Measurements from ENCODE around the gene SOX8.

Gene SOX8

DNA sequence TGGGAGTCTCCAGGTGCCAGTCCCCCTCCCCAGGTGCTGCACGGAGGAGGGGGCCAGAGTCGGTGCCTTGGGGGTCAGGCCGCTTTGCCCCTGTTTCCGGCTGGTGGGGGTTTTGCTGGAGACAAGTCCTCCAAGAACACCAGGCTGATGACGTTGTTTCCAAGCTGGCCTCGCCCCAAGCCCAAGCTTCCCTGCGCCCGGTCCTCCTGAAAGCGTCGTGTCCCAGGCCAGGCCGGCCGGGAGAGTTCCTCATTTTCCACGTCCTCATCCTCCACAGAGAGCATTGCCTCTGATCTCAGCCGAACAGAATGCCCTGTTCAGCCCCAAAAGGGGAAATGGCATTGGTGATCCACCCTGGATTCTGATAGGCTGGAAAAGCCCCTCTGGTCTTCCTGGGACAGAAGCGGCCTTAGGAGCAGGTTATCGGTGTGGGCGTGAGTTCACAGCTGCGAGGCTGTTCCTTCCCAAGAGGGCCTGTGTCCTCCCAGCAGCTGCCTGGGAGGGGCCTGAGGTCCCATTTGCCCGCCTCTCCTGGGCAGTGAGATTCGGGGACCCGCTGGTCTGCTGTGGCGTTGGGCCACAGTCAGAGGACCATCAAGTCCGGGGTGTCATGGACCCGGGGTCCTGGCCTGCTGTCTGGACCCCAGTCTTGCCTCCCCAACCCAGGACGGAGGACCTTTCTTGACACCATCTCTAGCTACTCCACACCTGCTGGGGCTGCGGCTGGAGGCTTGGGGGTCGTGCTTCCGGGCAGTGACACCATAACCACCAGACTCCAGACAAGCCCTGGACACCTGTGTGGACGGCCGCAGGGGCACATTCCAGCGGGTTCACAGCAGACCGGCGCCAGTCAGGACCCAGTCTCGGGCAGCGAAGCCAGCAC is 7.1 kb downstream of the SOX8 start:
- DNase-seq, result no peak

- DNase-seq, result no peak
Observed at GRCh38 chr16:989354-989814, 7.8 kb downstream of the SOX8 start.

DNA sequence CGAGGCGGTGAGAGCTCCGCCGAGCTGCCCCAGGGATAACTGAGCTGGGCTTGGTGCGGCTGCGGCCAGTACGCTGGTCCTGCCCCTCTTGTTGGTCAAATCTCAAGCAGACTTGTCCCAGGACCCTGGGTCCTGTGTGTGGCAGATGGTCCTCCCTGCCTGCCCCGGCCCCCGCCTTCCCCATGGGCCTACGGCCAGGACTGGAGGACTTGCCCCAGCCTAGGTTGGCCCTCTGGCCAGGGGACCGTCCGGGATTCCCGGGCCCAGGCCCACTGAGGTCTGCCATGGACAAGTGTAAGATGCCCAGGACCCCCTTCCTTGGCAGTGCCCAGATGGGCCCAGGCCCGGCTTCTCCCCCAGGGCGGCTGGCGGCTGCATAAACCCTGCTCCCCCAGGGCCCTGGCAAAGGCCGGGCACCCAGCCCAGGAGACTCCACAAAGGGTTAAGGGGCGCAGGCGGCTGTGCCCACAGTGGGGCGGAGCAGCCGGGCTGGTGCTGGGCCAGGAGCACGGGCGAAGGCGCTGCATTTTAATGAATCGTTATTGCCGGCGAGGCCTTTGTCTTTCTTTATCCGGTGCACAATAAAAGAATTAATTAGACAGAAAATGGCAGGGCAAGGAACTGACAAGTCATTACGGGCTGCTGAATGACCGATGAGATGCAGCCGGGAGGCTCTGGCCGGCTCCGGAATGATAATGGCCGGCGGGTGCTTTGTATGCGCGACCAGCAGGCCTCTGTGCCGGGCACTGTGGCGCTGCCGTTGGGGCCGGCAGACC is 9.1 kb downstream of the SOX8 start:
- DNase-seq, result no peak

DNA sequence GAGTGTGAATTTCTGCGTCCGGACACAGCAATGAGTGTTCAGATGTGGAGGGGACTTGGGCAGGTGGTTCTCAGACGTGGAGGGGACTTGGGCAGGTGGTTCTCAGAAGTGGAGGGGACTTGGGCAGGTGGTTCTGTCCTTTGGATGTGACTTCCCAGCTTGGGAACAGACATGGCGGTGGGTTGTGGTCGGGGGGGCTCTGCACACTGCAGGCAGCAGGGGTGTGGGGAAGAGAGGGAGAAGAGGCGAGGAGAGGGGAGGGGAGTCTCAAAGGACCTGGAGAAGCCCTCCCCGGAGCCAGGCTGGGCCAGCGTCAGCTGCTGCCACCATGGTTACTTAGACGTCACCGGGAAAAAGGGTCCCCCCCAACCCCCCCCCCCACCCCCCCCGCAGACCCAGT is 9.8 kb downstream of the SOX8 start:
- no peak for DNase-seq

GRCh38 chr16:991773-992172 is 10.2 kb downstream of the SOX8 start:
- DNase-seq, result no peak

DNA sequence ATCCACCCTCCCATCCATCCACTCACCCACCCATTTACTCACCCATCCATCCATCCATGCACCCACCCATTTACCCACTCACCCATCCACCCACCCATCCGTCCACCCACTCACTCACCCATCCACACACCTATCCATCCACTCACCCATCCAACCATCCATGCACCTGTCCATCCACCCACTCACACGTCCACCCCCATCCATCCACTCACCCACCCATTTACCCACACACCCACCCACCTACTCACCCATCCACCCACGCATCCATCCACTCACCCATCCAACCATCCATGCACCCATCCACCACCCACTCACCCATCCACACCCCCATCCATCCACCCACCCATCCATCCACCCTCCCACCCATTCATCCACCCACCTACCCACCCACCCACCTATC is 12.2 kb downstream of the SOX8 start:
- DNase-seq, result no peak

DNA sequence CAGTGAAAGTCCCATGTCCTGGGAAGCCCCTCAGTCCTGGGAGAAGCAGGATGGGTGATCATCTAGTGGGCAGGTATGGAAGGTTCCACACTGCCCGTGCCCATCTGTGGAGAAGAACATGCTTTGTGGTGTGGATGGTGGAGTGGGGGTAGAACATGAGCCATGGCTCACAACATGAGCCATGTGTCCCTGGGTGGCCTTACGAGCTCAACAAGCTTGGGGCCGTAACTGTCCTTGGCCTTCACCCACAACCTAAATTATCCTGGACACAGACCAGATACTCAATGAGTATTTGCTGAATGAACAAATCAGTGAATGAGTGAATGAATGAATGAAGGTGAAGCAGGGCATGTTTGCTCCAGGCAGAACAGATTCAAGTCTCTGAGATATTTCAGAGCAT is 13.5 kb downstream of the SOX8 start:
- DNase-seq, result no peak

DNA sequence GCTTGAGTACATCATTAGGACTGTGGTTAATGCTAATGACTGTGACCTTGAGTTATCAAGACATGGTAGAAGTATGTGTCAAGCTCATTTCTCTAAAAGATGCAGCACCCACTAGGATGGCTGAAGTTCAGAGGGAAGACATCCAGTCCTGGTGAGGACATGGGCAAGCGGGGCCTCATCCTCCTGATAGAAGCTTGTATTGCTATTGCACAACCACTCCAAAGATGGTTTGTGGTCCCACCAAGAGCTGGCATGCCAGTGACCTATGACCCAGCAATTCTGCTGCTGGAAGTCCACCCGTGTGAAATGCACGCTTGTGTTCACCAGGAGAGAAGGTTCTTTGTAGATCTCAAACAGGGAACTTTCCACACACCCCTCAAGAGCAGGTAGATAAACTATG is 14.2 kb downstream of the SOX8 start:
- no peak for DNase-seq

- no peak for DNase-seq
Observed at GRCh38 chr16:996681-997080, 15.1 kb downstream of the SOX8 start.

- DNase-seq, result no peak
Observed at GRCh38 chr16:997440-998051, 16.0 kb downstream of the SOX8 start.

DNA sequence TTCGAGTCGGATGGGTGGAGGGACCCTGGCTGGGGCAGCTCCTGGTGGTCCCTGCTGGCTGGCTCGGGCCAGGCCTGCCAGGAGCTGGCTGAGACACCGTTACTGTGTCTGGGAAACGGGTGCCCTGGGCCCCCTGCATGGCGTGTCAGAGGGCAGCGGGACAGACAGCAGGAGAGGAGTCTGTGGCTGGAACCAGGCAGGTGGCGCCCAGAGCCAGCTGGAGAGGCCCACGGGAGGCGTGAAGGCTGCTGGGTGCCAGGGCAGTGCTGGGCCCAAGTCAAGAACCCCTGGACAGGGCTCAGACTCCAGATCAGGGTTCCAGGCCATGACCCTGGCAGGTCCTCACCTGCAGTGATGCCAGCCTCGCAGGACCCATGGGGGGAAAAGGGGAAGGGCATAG is 16.6 kb downstream of the SOX8 start:
- no peak for DNase-seq

DNA sequence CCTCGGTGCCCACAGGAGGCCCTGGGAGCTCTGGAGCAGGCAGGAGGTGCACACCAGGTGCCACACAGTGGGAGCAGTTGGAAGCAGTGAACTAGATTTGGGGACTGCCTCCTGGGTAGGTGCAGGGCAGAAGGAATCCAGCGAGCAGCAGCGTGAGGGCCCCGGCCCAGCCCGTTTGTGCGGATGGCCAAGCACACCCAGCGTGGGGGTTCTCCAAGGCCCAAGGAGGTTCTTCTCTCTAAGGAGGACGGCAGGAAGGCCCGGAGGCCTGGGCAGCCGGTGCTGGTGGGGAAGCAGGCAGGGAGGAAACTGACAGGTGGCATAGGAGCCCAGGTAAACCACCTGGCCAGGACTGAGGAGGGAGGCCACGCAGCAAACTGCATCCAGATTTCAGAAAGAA is 17.0 kb downstream of the SOX8 start:
- DNase-seq, result no peak

DNA sequence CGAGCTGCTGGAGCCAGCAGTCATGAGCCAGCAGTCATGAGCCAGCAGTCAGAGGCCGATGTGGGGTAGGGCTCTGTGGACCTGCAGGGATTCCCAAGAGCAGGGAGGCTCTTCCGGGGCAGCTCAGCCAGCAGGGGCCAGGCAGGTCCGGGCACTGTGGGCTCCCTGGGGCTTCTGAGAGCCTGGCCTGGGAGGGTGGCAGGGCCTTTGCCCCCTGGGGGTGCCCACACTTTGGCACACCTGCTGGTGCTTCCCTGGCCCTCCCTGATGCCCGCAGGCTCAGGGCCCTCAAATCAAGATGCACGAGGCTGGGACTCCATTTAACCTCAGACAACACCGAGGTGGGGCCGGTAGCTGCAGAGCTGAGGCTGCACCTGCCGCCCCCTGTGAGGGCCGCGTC is 18.1 kb downstream of the SOX8 start:
- DNase-seq, result no peak

DNA sequence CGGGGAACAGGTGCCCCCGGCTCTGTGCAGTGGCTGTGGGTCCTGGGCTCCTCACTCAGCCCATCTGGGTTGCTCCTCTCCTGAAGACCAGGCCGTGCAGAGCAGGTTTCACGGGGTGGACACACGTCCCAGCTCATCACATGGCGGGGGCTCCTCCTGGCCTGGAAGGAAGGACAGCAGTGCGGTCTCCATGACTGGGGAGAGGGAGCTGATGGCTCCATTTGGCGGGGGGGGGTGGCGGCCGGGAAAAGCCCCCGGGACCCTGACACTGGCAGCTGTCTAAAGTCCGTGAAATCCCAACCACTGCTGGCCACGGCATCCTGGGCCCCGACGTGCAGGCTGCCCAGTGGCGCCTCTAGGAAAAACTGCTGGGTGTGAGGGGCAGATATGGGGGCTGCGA is 19.0 kb downstream of the SOX8 start:
- DNase-seq, result no peak

DNA sequence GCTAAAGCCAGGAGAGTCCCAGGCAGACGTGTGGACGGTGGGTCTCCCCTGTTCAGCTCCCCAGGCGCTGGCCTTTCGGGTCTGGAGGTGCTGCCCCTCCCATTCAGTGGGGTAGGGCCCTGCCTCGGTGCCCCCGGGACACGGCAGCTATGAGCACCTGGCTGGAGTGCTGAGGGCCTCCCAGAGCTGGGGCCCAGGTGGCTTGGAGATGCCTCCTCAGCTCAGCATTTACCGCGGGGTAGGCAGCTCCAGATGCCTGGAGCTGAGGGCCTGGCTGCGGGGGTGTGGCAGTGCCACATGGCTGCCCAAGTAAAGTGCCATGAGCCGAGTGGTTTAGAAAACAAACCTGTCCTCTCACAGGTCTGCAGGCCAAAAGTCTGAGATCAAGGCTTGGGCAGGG is 19.5 kb downstream of the SOX8 start:
- DNase-seq, result no peak

DNA sequence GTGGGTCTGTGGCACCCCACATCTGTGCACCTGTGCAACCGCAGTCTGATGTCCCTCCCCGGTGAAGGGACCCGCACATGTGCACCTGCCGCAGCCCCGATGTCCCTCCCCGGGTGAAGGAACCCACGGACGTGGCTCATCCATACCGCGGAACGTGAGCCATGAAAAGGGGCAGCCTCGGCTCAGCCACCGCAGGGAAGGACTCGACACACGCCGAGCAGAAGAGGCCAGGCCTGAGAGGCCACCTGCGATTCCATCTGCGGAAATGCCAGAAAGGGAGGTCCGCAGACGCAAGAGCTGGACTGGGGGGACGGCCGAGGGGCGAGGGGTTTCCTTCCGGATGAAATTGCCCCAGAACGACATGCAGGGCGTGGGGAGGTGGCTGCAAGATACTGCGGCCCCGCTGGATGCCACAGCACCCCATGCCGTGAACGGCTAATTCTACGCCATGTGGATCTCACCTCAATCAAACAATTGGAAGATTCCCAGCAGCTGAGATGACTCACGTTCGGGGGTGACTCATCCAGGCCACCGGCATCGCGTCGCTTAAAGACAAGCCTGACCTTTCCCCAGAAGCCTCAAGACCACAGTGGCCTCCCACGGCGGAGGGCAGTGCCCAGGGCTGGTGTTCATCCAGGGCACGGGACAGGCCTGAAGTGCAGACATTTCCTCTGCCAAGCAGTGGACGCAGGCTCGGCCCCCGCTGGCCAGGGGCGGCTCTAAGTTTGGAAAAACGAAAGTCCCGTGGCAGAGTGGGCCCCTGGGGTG is 21.0 kb downstream of the SOX8 start:
- DNase-seq, result peak; percentile 66

DNA sequence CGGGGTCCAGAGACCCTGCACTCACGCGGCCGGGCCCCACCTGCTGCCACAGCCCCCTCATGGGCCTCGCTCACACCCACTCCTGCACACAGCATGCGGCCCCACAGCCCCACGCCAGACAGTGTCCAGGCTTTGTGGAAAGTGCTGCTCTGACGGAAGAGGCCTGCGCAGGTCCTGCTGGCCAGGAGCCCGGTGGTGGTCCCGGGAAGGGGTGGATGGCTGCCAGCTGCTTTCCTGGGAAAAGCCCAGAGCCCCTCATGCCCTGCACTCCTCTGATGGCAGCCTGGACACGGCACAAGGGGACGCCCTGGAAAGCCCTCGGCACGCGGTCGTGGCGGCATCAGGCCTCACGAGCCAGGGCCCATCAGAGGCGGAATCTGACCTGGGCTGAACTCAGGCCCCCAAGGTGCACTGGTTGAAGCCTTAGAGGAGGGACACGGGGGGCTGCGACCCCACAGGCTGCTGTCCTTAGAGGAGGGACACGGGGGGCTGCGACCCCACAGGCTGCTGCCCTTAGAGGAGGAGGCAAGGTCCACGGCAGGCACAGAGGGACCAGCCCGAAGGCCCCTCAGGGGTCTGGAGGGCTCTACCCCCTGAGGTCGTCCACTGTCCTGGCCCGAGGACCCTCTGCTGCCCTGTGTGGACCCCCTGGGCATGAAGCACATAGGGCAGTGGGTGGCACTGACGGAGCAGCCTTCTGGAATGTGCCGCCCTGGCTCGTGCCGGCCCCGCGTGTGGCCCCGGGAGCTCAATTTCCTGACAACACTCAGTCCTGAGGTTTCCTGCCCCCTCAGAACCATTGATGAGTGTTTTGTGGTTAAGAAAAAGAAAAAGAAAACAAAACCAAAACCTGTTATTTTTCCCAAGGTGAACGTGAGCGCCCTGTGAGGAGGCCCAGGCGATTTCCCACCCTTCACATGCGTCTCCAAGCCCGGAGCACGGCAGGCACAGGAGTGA is 22.1 kb downstream of the SOX8 start:
- no peak for DNase-seq

- DNase-seq, result no peak
Observed at GRCh38 chr16:1005286-1005685, 23.7 kb downstream of the SOX8 start.

GRCh38 chr16:1006781-1007180 is 25.2 kb downstream of the SOX8 start:
- DNase-seq, result no peak

- DNase-seq, result no peak
Observed at GRCh38 chr16:1007284-1007850, 25.8 kb downstream of the SOX8 start.

- no peak for DNase-seq
Observed at GRCh38 chr16:1008085-1008484, 26.5 kb downstream of the SOX8 start.
